ENCODE measurements around the gene CNKSR3. TPM values are rescaled to one million over a fixed set of nuclear protein-coding genes. Genes with fewer than 3 reads are reported as not detected.
A peak's percentile ranks its signal among the peaks of the same experiment; 100 is the strongest.

CNKSR3 gene
- total RNA-seq, 6 donors from 2014 or later = 2.1 to 14.3 (median 7.5) TPM

GRCh38 chr6:154500769-154501577, 9.5 kb downstream of the CNKSR3 start:
- no peaks in the 10 kb centered on the region for H3K36me3 ChIP-seq
- H3K9me3 ChIP-seq = no peaks in the 10 kb centered on the region
- peaks cover 0 to 4% (median 0%) of the 10 kb centered on the region in 4 donors for H3K4me1 ChIP-seq
- DNase-seq = no peak
- WGBS, 2 donors = 79 to 81% methylated on average over 9 of the region's 9 CpGs
- no peak overlapping the region for H3K27ac ChIP-seq
- H3K27me3 ChIP-seq = no peaks in the 10 kb centered on the region
- ATAC-seq (ENCODE audit: low FRiP score in 2 of 2) = no peak
- H3K4me3 ChIP-seq = no peak overlapping the region
- TF ChIP-seq POLR2AphosphoS5 (IDR thresholded peaks at IDR 0.05) = no peak
- TF ChIP-seq, protein P1, sequence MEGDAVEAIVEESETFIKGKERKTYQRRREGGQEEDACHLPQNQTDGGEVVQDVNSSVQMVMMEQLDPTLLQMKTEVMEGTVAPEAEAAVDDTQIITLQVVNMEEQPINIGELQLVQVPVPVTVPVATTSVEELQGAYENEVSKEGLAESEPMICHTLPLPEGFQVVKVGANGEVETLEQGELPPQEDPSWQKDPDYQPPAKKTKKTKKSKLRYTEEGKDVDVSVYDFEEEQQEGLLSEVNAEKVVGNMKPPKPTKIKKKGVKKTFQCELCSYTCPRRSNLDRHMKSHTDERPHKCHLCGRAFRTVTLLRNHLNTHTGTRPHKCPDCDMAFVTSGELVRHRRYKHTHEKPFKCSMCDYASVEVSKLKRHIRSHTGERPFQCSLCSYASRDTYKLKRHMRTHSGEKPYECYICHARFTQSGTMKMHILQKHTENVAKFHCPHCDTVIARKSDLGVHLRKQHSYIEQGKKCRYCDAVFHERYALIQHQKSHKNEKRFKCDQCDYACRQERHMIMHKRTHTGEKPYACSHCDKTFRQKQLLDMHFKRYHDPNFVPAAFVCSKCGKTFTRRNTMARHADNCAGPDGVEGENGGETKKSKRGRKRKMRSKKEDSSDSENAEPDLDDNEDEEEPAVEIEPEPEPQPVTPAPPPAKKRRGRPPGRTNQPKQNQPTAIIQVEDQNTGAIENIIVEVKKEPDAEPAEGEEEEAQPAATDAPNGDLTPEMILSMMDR (IDR thresholded peaks at IDR 0.05) = peak in 3 of 6 experiments; percentile 15 to 35 (median 28)

GRCh38 chr6:154499855-154500589, 10.5 kb downstream of the CNKSR3 start:
- H3K9me3 ChIP-seq = no peaks in the 10 kb centered on the region
- H3K27me3 ChIP-seq = no peaks in the 10 kb centered on the region
- H3K4me3 ChIP-seq = no peak overlapping the region
- H3K36me3 ChIP-seq = no peaks in the 10 kb centered on the region
- no peak for DNase-seq
- ATAC-seq (ENCODE audit: low FRiP score in 2 of 2) = no peak
- TF ChIP-seq, protein P1 (IDR thresholded peaks at IDR 0.05) = no peak
- TF ChIP-seq POLR2AphosphoS5 (IDR thresholded peaks at IDR 0.05) (no peak), EP300 (IDR thresholded peaks at IDR 0.05) (no peak), POLR2A (IDR thresholded peaks at IDR 0.05) (no peak)
- 63 to 69% methylated on average over 4 of the region's 4 CpGs for WGBS, 2 donors
- no peak overlapping the region for H3K27ac ChIP-seq
- peaks cover 0 to 4% (median 0%) of the 10 kb centered on the region in 4 donors for H3K4me1 ChIP-seq

DNA sequence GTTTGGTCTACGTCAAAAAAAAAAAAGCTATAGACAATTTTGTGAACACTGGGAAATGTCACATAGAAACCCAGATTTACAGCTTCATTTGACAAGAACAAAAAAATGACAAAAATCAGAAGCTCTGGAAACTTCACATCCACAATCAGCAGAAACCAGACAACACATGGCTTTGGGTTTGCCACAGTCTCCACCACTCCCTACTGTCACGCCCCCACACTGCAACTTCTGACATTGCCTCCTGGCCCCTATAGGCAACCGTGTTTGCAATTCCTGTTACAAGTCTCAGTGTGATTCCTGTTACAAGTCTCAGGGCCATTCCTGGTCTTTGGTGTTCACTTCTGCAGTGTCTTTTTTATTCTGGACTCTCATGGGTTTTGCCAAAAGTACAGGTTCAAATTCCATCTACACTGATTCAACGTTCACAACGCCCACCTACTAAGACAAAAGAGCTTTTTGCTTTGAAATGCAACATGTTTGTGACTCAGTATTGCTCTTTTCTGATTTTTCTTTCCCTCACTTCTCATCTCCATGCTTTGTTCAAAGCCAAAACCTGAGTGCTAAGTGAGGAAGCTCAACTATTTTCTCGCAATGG, 12.0 kb downstream of the CNKSR3 start:
- no peak overlapping the region for H3K4me3 ChIP-seq
- DNase-seq = no peak
- ATAC-seq (ENCODE audit: low FRiP score in 2 of 2) = no peak
- no peaks in the 10 kb centered on the region for H3K9me3 ChIP-seq
- TF ChIP-seq POLR2A (IDR thresholded peaks at IDR 0.05) (no peak), POLR2AphosphoS5 (IDR thresholded peaks at IDR 0.05) (no peak), EP300 (IDR thresholded peaks at IDR 0.05) (no peak)
- TF ChIP-seq, protein P1 (IDR thresholded peaks at IDR 0.05) = no peak
- H3K36me3 ChIP-seq = no peaks in the 10 kb centered on the region
- no peak overlapping the region for H3K27ac ChIP-seq
- 82 to 95% methylated on average over 6 of the region's 6 CpGs for WGBS, 2 donors
- H3K4me1 ChIP-seq = peaks cover 0 to 4% (median 0%) of the 10 kb centered on the region in 4 donors
- H3K27me3 ChIP-seq = no peaks in the 10 kb centered on the region

GRCh38 chr6:154496793-154497517, 13.5 kb downstream of the CNKSR3 start:
- DNase-seq (no peak), ATAC-seq (ENCODE audit: low FRiP score in 2 of 2) (no peak)
- Histone ChIP-seq H3K36me3 (no peaks in the 10 kb centered on the region), H3K27me3 (no peaks in the 10 kb centered on the region), H3K9me3 (no peaks in the 10 kb centered on the region), H3K4me3 (no peak overlapping the region), H3K27ac (no peak overlapping the region), H3K4me1 (peaks cover 0 to 4% (median 0%) of the 10 kb centered on the region in 4 donors)
- 75 to 81% methylated on average over 16 of the region's 16 CpGs for WGBS, 2 donors
- TF ChIP-seq, protein P1 (IDR thresholded peaks at IDR 0.05) = no peak
- no peak for TF ChIP-seq EP300 (IDR thresholded peaks at IDR 0.05)
- no peak for TF ChIP-seq POLR2A (IDR thresholded peaks at IDR 0.05)
- TF ChIP-seq POLR2AphosphoS5 (IDR thresholded peaks at IDR 0.05) = no peak
